PC-9 (cell line): ENCODE results near the gene HEBP1. TPM values are rescaled to one million over a fixed set of nuclear protein-coding genes. Genes with fewer than 3 reads are reported as not detected.

Experiments used
- BruUV-seq: library from RNA; stranded (reverse); fragments of 400-500 nt; replicated peaks from 2 replicates; lab custom pipeline; 2021; lab: Mats Ljungman, UMichigan
- CTCF ChIA-PET: fragments of 300-600 bp; sonication (Branson Sonifier 250); formaldehyde crosslinking; loops from one replicate; lab custom pipeline; 2022; ENCODE audit warnings: antibody characterized with exemption; lab: Charles Lee
- POLR2A ChIA-PET: fragments of 300-600 bp; sonication (Branson Sonifier 250); formaldehyde crosslinking; loops from one replicate; lab custom pipeline; 2022; ENCODE audit warnings: antibody characterized with exemption; ENCODE audit not compliant: unreplicated experiment; lab: Charles Lee
- DNase-seq, 2 experiments: peaks; one replicate each; pipeline versions ENCODE4 v3.0.0 to v3.0.0-alpha.2; 2015 to 2022; ENCODE audit warnings: mixed read lengths in 1 of 2
- H2AFZ ChIP-seq: fragments of 200-600 bp; sonication (generic); 2 replicates; pipeline ENCODE4 v1.8.1; 2017; ENCODE audit warnings: antibody characterized with exemption
- H3F3A ChIP-seq: fragments of 200-600 bp; sonication (generic); 2 replicates; pipeline ENCODE4 v1.8.1; 2017; ENCODE audit warnings: antibody characterized with exemption, mild to moderate bottlenecking, low read depth; ENCODE audit not compliant: insufficient read depth
- H3K27ac ChIP-seq: fragments of 200-600 bp; sonication (generic); 2 replicates; pipeline ENCODE4 v1.6.1; 2016; ENCODE audit warnings: mixed run types
- H3K27me3 ChIP-seq: fragments of 200-600 bp; sonication (generic); 2 replicates; pipeline ENCODE4 v1.6.1; 2016; ENCODE audit warnings: low read depth, mixed run types; ENCODE audit not compliant: insufficient read depth
- H3K36me3 ChIP-seq: fragments of 200-600 bp; sonication (generic); 2 replicates; pipeline ENCODE4 v1.6.1; 2016; ENCODE audit warnings: low read depth, mixed run types
- H3K4me1 ChIP-seq: fragments of 200-600 bp; sonication (generic); replicated peaks from 2 replicates; pipeline ENCODE4 v1.6.1; 2016; ENCODE audit warnings: mixed run types; ENCODE audit not compliant: insufficient read depth
- H3K4me2 ChIP-seq: fragments of 200-600 bp; sonication (generic); 2 replicates; pipeline ENCODE4 v1.6.1; 2017; ENCODE audit warnings: mixed run types
- H3K4me3 ChIP-seq: fragments of 200-600 bp; sonication (generic); 2 replicates; pipeline ENCODE4 v1.6.1; 2016; ENCODE audit warnings: mixed run types
- H3K79me2 ChIP-seq: fragments of 200-600 bp; sonication (generic); 2 replicates; pipeline ENCODE4 v1.6.1; 2017; ENCODE audit warnings: low read depth, mixed run types
- H3K9me2 ChIP-seq: fragments of 200-600 bp; sonication (generic); 2 replicates; pipeline ENCODE4 v1.8.1; 2017; ENCODE audit warnings: mild to moderate bottlenecking; ENCODE audit not compliant: insufficient read depth
- H3K9me3 ChIP-seq: fragments of 200-600 bp; sonication (generic); 2 replicates; pipeline ENCODE4 v1.8.1; 2016; ENCODE audit warnings: low read depth; ENCODE audit not compliant: insufficient read depth
- H4K20me1 ChIP-seq: fragments of 200-600 bp; sonication (generic); 2 replicates; pipeline ENCODE4 v1.8.1; 2017; ENCODE audit not compliant: insufficient read depth
- CTCF ChIP-seq: fragments of 200-600 bp; sonication (generic); conservative IDR thresholded peaks from 2 replicates; pipeline ENCODE4 v1.6.1; 2017; ENCODE audit warnings: mixed run types, antibody characterized with exemption, mild to moderate bottlenecking, moderate library complexity
- EZH2 ChIP-seq: fragments of 200-600 bp; sonication (generic); IDR thresholded peaks from 2 replicates; pipeline ENCODE4 v1.8.0; 2017; ENCODE audit warnings: antibody characterized with exemption, low read depth
- intact Hi-C: fragments of 100-400 bp; cut with micrococcal nuclease; formaldehyde crosslinking; loops from one replicate; pipeline ENCODE4 v1.10.0; 2022; ENCODE audit not compliant: unreplicated experiment
- total RNA-seq: library from RNA; stranded (reverse); gene quantifications from 2 replicates; pipeline ENCODE4 v1.2.3, GENCODE V29; 2021

Gene HEBP1
- total RNA-seq, 1 experiment from 2014 or later: 148 TPM

DNA sequence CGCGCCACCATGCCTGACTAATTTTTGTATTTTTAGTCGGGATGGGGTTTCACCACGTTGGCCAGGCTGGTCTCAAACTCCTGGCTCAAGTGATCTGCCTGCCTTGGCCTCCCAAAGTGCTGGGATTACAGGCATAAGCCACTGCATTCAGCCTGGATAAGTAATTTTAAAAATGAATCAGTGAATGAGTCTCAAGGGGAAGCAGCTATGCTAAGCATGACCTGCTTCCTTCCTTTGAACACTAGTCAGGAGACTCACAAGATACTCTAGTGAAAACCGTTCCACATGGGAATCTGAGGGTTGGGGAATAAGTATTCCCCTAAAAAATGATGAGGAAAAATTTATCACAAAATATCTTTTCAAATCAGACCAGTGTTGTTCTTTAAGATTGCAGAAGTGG lies 33.4 kb upstream of the HEBP1 start:
- no TSS peak for BruUV-seq
- 0 out of 2 replicates have a peak, but pooled peaks cover 7% of the 10 kb centered on the region for H3K4me1 ChIP-seq
- CTCF ChIA-PET: no interaction called here
- no peak overlapping the region for H3K4me2 ChIP-seq
- peaks cover 5% of the 10 kb centered on the region; the same call in 1 of the 2 replicates for H3F3A ChIP-seq
- POLR2A ChIA-PET: no interaction called here
- H3K9me2 ChIP-seq: no peaks in the 10 kb centered on the region
- no peak overlapping the region for H3K27ac ChIP-seq
- DNase-seq: no peak
- H3K4me3 ChIP-seq: no peak overlapping the region
- H3K27me3 ChIP-seq: no peaks in the 10 kb centered on the region
- H3K36me3 ChIP-seq: no peaks in the 10 kb centered on the region
- H3K79me2 ChIP-seq: no peaks in the 10 kb centered on the region
- no peaks in the 10 kb centered on the region for H3K9me3 ChIP-seq
- no peak overlapping the region for H2AFZ ChIP-seq
- no peaks in the 10 kb centered on the region for H4K20me1 ChIP-seq
- intact Hi-C loops: no loop called here
- no peak for TF ChIP-seq CTCF

DNA sequence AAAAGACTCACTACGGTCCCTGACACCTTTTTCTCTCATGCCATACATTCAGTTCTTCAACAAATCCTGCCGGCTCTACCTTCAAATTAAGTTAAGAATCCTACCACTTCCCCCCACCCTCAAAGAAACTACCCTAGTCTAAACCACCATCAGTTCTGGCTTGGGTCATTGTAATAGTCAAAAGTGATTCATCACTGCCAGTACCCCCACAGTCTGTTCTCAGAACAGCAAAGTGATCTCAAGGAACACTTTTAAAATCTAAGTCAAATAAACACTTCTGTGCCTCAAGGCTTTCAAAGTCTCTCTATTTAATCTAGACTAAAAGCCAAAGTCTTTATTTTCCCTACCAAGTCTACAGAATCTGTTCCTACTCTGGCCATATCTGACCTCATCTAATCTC lies 32.1 kb upstream of the HEBP1 start:
- no peak overlapping the region for H3K27ac ChIP-seq
- no peaks in the 10 kb centered on the region for H3K79me2 ChIP-seq
- no peaks in the 10 kb centered on the region for H3K36me3 ChIP-seq
- H3F3A ChIP-seq: peaks cover 5% of the 10 kb centered on the region; the same call in 1 of the 2 replicates
- H4K20me1 ChIP-seq: no peaks in the 10 kb centered on the region
- no peaks in the 10 kb centered on the region for H3K27me3 ChIP-seq
- BruUV-seq: no TSS peak
- H3K4me1 ChIP-seq: 0 out of 2 replicates have a peak, but pooled peaks cover 7% of the 10 kb centered on the region
- intact Hi-C loops: no loop called here
- no peak overlapping the region for H3K4me3 ChIP-seq
- no peak overlapping the region for H2AFZ ChIP-seq
- ChIA-PET CTCF (no interaction called here), POLR2A (no interaction called here)
- H3K4me2 ChIP-seq: no peak overlapping the region
- TF ChIP-seq EZH2: no peak
- TF ChIP-seq CTCF: no peak
- H3K9me3 ChIP-seq: no peaks in the 10 kb centered on the region
- H3K9me2 ChIP-seq: no peaks in the 10 kb centered on the region
- DNase-seq: no peak

DNA sequence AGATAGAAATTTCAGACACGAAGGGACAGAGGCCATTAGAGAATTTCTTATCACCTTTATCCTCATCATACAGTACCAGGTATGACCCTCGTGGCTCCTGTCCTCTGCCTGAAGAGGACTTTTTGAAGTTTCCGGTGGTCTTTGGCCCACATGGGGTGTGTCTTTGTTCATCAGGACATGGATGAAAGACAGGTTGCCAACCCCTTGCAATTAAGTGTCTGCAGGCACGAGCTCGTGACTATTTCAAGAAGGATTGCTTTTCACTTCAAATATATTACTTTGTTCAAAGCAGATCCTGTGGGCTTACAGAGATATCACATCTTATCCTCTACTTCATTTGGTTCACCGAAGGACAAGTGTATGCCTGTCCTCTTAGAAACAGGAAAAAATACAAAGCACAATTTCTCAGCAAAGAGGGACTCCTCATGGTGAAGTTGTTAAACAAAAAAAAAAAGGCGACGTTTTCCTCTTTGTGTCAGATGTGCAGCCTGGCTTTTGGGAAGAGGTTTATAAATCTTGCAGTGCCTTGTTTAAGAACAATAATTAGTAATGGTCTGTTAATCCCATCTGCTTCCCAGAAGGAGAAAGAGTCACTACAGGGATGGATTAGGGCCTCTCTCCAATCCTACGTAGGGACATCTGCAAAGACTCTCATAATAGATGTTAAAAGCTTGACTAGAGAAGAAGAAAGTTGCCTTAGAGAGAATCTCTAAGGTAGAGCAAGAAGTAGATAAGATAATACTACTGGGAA lies 30.7 kb upstream of the HEBP1 start:
- ChIA-PET POLR2A (interaction anchor here (0.6 kb wide), 1 partner anchor 62 kb away, joined by 4 read pairs; no protein-coding TSS in a partner anchor), CTCF (interaction anchor here (0.6 kb wide), 1 partner anchor 46 kb away, joined by 13 read pairs; no protein-coding TSS in a partner anchor)
- intact Hi-C loops: no loop called here
- no peaks in the 10 kb centered on the region for H3K9me3 ChIP-seq
- no TSS peak for BruUV-seq
- no peak overlapping the region for H3K27ac ChIP-seq
- H3F3A ChIP-seq: peaks cover 5% of the 10 kb centered on the region; the same call in 1 of the 2 replicates
- no peaks in the 10 kb centered on the region for H3K79me2 ChIP-seq
- H3K4me1 ChIP-seq: 0 out of 2 replicates have a peak, but pooled peaks cover under 1% of the 10 kb centered on the region
- no peaks in the 10 kb centered on the region for H3K36me3 ChIP-seq
- H3K4me3 ChIP-seq: no peak overlapping the region
- no peak for DNase-seq
- TF ChIP-seq CTCF (no peak), EZH2 (no peak)
- no peaks in the 10 kb centered on the region for H3K9me2 ChIP-seq
- no peak overlapping the region for H3K4me2 ChIP-seq
- no peaks in the 10 kb centered on the region for H3K27me3 ChIP-seq
- no peaks in the 10 kb centered on the region for H4K20me1 ChIP-seq
- H2AFZ ChIP-seq: no peak overlapping the region
